HG03439 (cell line): Measurements from ENCODE around the gene CHPF2.

Experiments used
- ATAC-seq: cut with Tn5 transposase; IDR thresholded peaks from one replicate; pipeline ENCODE4 v1.9.1; 2021; ENCODE audit warnings: mild to moderate bottlenecking, moderate library complexity; ENCODE audit not compliant: unreplicated experiment

CHPF2 gene

GRCh38 chr7:151245360-151246101, 13.2 kb downstream of the CHPF2 start:
- no peak for ATAC-seq

DNA sequence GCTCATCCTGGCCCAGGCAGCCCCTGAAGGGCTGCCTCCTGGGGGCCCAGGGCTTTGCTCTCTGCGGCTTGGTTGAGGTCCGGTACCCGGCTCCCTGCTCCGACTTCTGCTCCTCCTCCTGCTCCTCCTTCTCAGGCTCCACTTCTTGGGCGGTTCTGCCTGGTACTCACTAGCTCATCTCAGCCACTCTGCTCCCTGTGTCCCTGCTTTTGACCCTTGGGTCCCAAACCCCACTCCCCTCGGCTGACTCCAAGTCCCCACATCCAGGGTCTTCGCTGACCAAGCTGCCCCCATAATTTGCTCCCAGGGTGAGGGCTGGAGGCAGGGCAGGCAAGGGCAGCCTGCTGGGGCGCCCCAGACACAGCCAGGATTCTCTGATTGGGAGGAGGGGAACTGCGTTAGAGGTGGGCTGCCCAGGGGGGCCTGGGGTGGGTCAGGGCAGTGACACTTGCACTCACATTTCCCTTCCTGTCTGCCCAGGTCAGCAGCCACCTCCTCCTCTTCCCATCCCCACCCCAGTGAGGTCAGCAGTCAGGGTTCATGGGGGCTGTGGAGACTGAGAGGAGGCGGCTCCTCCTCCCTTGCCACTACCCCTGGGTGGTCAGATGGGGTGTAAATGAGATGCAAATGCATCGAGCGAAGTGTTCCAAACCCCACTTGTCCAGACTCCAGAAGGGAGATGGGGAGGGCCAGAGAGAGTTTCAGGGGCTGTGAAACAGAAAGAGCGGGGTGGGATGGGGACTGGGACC, 14.0 kb downstream of the CHPF2 start:
- no peak for ATAC-seq

DNA sequence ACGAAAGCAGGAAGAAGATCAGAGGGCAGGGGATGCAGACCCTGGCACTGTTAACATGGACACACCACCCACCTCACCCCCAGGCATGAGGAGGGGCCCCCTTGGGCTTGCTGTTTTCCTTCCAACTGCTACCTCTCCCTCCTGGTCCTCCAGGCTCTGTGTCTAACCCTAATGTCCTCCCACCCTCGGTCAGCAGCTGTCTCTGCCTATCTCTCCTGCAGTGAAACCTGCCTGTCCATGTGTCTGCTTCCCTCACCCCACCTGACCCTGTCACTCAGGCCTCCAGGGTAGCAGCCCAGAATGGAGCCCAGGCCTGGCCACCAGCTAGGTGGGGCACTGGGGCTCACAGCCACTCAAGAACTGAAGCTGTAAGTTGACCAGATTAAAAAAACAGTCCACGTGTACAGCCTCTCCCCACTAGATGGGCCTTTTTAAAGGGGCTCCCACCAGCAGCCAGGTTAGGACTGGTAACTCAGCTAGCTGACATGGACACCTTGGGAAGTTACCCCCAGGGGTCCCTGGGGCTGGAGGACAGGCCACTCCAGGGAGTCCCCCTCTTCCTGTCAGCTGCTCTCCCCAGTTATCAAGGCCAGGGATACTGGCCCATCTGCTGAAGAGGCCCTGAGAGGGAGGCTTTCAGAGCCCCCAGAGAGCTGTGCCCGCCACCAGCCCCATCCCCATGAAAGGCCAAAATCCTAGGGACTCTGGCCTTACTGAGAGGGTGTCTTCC, 14.7 kb downstream of the CHPF2 start:
- no peak for ATAC-seq

DNA sequence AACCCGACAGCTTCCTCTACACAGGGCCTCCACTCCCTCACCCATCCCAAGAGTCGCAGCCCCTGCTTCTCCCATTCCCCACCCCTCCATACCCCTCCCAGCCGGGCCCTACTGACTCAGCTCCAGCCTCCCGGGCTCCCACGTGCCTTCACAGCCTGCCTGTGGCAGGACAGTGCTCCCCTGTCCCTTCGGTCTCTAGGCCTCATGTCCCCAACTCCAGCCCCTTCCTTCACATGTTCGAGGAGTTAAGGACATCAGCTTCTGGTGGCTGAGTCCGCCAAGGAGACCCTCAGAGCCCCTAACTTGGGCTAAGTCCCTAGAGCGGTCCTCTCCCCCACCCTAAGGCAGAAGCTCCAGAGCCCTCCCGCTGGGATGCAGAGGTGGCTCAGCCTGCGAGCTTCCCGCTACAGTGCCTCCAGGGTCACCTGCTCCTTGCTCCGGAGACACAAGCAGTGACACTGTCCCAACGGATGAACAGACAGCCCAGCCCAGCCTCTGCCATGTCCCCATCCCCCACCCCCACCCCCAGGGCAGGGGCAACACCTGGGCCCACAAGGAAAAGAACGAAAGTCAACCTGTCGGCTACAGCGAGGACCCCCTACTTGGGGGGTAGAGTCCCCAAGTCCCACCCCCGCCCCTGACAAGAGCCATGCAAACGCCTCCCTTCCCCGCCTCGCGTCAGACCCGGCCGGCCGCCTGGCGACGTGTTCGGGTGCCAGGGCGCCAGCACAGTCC, 15.5 kb downstream of the CHPF2 start:
- ATAC-seq = no peak

GRCh38 chr7:151248346-151249033, 16.2 kb downstream of the CHPF2 start, which contains the start of gene SMARCD3:
TSS of gene SMARCD3 (minus strand) at chr7:151248694. CDS start at chr7:151248562, 132 bp downstream.
- no peak for ATAC-seq

GRCh38 chr7:151249034-151249731, 16.9 kb downstream of the CHPF2 start:
- ATAC-seq = no peak

- ATAC-seq = no peak
These were observed 17.4 kb downstream of the CHPF2 start for GRCh38 chr7:151249732-151250072.

GRCh38 chr7:151250181-151251132, 18.2 kb downstream of the CHPF2 start:
- ATAC-seq = no peak

GRCh38 chr7:151251328-151251688, 19.0 kb downstream of the CHPF2 start:
- ATAC-seq = no peak

GRCh38 chr7:151251689-151252560, 19.6 kb downstream of the CHPF2 start:
- ATAC-seq = no peak

GRCh38 chr7:151252561-151252835, 20.2 kb downstream of the CHPF2 start:
- ATAC-seq = no peak

GRCh38 chr7:151252961-151253711, 20.9 kb downstream of the CHPF2 start:
- no peak for ATAC-seq

DNA sequence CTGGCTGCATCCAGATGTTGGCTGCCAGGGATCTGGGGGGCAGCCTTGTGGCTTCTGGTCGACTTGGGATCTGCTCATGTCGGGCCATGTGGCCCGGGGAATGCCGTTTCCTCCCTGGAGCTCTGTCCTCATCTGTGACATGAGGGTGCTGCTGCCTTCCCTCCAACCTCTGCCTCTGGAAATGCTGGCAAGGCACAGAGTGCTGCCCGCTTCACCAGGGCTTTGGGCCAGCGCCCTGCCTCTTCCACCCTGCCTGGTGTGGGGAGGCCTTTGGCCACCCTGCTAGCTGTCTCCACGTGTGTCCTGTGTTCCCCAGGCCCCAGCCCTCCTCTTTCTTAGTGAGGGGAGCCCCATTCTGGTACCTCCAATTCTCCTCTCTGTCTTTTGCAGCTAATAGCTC, 22.0 kb downstream of the CHPF2 start:
- no peak for ATAC-seq

DNA sequence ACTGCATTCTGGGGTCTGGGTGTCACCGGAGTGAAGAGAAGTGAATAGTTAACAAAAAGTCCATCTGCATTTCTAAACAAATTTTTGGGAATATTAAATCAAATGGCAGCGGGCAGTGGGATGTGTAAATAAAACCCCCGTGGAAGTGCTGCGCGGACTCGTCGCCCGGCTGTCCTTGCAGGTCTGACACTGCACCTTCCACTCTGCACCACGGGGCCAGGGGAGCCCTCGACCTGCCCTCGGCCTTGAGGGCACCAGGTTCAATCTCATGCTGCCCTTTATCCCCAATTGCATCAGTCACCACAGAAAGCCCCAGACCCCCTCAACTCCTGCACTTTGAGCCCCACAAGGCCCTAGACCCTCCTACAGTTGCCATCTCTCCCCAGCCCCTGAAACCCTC, 22.6 kb downstream of the CHPF2 start:
- ATAC-seq = no peak

GRCh38 chr7:151255390-151255789, 23.1 kb downstream of the CHPF2 start:
- ATAC-seq = no peak

GRCh38 chr7:151256410-151257045, 24.2 kb downstream of the CHPF2 start:
- ATAC-seq = no peak

- ATAC-seq = no peak
These were observed 25.7 kb downstream of the CHPF2 start for GRCh38 chr7:151257990-151258389.
